ENCODE results near the gene MRPL32.

DNA sequence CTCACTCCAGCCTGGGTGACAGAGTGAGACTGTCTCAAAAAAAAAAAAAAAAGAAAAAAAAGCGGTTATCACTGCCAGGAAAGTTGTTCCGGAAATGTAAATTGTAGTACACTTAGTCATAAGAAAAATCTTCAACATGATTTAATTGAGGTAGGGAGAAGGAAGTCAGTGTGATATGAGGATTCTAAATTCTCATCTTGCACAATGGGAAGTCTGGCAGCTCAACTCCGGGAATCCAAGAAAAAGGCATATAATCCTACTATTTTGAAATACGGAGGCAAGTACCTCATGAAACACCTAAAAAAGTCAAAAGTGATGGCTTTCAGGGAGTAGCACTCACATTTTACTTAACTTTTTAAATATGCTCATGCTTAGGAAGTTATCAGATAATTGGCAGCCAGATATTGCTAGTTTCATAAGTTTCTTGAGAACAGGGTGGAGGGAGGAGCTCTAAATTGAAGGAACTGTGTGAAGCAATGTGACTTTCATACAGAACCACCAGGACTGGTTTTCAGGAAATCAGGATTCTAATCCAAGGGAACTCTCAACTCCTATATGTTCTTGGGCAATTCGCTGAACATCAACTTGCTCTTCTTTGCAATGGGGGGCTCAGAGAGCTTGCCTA, 17.6 kb upstream of the MRPL32 start:
- no peak for TF ChIP-seq EP300 (IDR thresholded peaks at IDR 0.05)
- TF ChIP-seq, protein P1, sequence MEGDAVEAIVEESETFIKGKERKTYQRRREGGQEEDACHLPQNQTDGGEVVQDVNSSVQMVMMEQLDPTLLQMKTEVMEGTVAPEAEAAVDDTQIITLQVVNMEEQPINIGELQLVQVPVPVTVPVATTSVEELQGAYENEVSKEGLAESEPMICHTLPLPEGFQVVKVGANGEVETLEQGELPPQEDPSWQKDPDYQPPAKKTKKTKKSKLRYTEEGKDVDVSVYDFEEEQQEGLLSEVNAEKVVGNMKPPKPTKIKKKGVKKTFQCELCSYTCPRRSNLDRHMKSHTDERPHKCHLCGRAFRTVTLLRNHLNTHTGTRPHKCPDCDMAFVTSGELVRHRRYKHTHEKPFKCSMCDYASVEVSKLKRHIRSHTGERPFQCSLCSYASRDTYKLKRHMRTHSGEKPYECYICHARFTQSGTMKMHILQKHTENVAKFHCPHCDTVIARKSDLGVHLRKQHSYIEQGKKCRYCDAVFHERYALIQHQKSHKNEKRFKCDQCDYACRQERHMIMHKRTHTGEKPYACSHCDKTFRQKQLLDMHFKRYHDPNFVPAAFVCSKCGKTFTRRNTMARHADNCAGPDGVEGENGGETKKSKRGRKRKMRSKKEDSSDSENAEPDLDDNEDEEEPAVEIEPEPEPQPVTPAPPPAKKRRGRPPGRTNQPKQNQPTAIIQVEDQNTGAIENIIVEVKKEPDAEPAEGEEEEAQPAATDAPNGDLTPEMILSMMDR (IDR thresholded peaks at IDR 0.05) = no peak
- no peak for TF ChIP-seq POLR2A (IDR thresholded peaks at IDR 0.05)
